Neural progenitor cell (in vitro differentiated cells): ENCODE results near the gene CADM1.

ENCODE experiments used
- CTCF ChIP-seq: fragments of 200-600 bp; sonication (generic); IDR thresholded peaks from 2 replicates; pipeline ENCODE4 v1.5.1; 2017; ENCODE audit warnings: antibody characterized with exemption, mild to moderate bottlenecking
- EZH2 ChIP-seq: fragments of 200-600 bp; sonication (generic); IDR thresholded peaks from 2 replicates; pipeline ENCODE4 v1.6.1; 2017; ENCODE audit warnings: antibody characterized with exemption, mild to moderate bottlenecking, moderate library complexity
- EZH2phosphoT487 ChIP-seq: fragments of 200-600 bp; sonication (generic); IDR thresholded peaks from 2 replicates; pipeline ENCODE4 v1.6.1; 2017; ENCODE audit warnings: antibody characterized with exemption

- TF ChIP-seq CTCF (no peak), EZH2 (no peak), EZH2phosphoT487 (no peak)
These were observed 113.8 kb downstream of the CADM1 start for GRCh38 chr11:115390441-115390840.
